ENCODE data around the gene AP1S2.
A peak's percentile ranks its signal among the peaks of the same experiment; 100 is the strongest.
"Not testable (repeated sequence)": the region's sequence is repeated elsewhere in the genome, so short reads cannot be mapped to it uniquely, and the experiment has no call there.

Gene AP1S2

GRCh38 chrX:15854080-15854655 lies 445 bp downstream of the AP1S2 start:
- peak in 3 of 4 experiments; percentile 4 to 9 (median 7) for DNase-seq

- no peak for DNase-seq
Measured at GRCh38 chrX:15853586-15854079, 980 bp downstream of the AP1S2 start.

GRCh38 chrX:15849555-15849954 lies 5.1 kb downstream of the AP1S2 start:
- DNase-seq, result no peak

GRCh38 chrX:15848576-15848975 lies 6.0 kb downstream of the AP1S2 start:
- DNase-seq, result no peak

GRCh38 chrX:15843960-15844359 lies 10.7 kb downstream of the AP1S2 start:
- no peak for DNase-seq

GRCh38 chrX:15841853-15842516 lies 12.6 kb downstream of the AP1S2 start:
- DNase-seq, result no peak

GRCh38 chrX:15838017-15838416 lies 16.6 kb downstream of the AP1S2 start:
- DNase-seq, result no peak

GRCh38 chrX:15834827-15835595 lies 19.6 kb downstream of the AP1S2 start:
- DNase-seq, result no peak

- DNase-seq, result no peak
Measured at GRCh38 chrX:15834053-15834452, 20.6 kb downstream of the AP1S2 start.

- DNase-seq, result not testable (repeated sequence)
Measured at GRCh38 chrX:15831347-15831746, 23.3 kb downstream of the AP1S2 start.

GRCh38 chrX:15829217-15829616 lies 25.4 kb downstream of the AP1S2 start:
- DNase-seq, result no peak

GRCh38 chrX:15825936-15826335 lies 28.7 kb downstream of the AP1S2 start:
- no peak for DNase-seq

GRCh38 chrX:15822922-15823321 lies 31.7 kb downstream of the AP1S2 start:
- DNase-seq, result no peak

GRCh38 chrX:15820106-15821073 lies 34.2 kb downstream of the AP1S2 start:
- no peak for DNase-seq

- DNase-seq, result no peak
Measured at GRCh38 chrX:15816886-15817285, 37.7 kb downstream of the AP1S2 start.

GRCh38 chrX:15816438-15816809 lies 38.2 kb downstream of the AP1S2 start:
- no peak for DNase-seq

- peak in 1 of 4 experiments; percentile 0 for DNase-seq
Measured at GRCh38 chrX:15815779-15816437, 38.7 kb downstream of the AP1S2 start.

- no peak for DNase-seq
Measured at GRCh38 chrX:15814771-15815365, 39.7 kb downstream of the AP1S2 start.

GRCh38 chrX:15813416-15813815 lies 41.2 kb downstream of the AP1S2 start:
- DNase-seq, result no peak

GRCh38 chrX:15812192-15812938 lies 42.2 kb downstream of the AP1S2 start:
- DNase-seq, result no peak

- DNase-seq, result no peak
Measured at GRCh38 chrX:15808254-15808653, 46.4 kb downstream of the AP1S2 start.
